Activated T-cell treated with anti-CD3 and anti-CD28 coated beads, Interleukin-2, amount 50 U/mL, for 4 hours (primary cell): ENCODE results near the gene ADCY10. TPM values are rescaled to one million over a fixed set of nuclear protein-coding genes. Genes with fewer than 3 reads are reported as not detected.

Experiments used
- ATAC-seq, 2 donors: fragments of 200-7000 bp; cut with Tn5 transposase; one replicate each; pipeline ENCODE4 v1.10.0; 2021
- DNase-seq: peaks from one replicate; pipeline ENCODE4 v3.0.0-alpha.2; 2020
- H3K27me3 Mint-ChIP-seq: one replicate; pipeline ENCODE4 v1.8.0; 2021; ENCODE audit warnings: low read depth, mixed read lengths
- H3K36me3 Mint-ChIP-seq: one replicate; pipeline ENCODE4 v1.8.0; 2022; ENCODE audit warnings: mixed read lengths; ENCODE audit not compliant: insufficient read depth
- H3K4me1 Mint-ChIP-seq: one replicate; pipeline ENCODE4 v1.8.0; 2021; ENCODE audit warnings: low read depth, mixed read lengths
- H3K4me3 Mint-ChIP-seq: one replicate; pipeline ENCODE4 v1.8.0; 2021; ENCODE audit warnings: mild to moderate bottlenecking, moderate library complexity, mixed read lengths
- H3K9me3 Mint-ChIP-seq: one replicate; pipeline ENCODE4 v1.8.0; 2021; ENCODE audit warnings: mixed read lengths
- total RNA-seq, 3 donors: library from RNA; stranded (reverse); gene quantifications; one replicate each; pipeline ENCODE4 v1.2.1, GENCODE V29; 2021

The ADCY10 gene
- total RNA-seq, 3 donors from 2014 or later = not detected

GRCh38 chr1:167786502-167786901, 127.4 kb downstream of the ADCY10 start:
- no peaks in the 10 kb centered on the region for H3K4me1 Mint-ChIP-seq
- H3K27me3 Mint-ChIP-seq = no peaks in the 10 kb centered on the region
- H3K4me3 Mint-ChIP-seq = no peak overlapping the region
- H3K9me3 Mint-ChIP-seq = peaks cover 3% of the 10 kb centered on the region
- ATAC-seq (no peak), DNase-seq (no peak)
- H3K36me3 Mint-ChIP-seq = peaks cover 21% of the 10 kb centered on the region

DNA sequence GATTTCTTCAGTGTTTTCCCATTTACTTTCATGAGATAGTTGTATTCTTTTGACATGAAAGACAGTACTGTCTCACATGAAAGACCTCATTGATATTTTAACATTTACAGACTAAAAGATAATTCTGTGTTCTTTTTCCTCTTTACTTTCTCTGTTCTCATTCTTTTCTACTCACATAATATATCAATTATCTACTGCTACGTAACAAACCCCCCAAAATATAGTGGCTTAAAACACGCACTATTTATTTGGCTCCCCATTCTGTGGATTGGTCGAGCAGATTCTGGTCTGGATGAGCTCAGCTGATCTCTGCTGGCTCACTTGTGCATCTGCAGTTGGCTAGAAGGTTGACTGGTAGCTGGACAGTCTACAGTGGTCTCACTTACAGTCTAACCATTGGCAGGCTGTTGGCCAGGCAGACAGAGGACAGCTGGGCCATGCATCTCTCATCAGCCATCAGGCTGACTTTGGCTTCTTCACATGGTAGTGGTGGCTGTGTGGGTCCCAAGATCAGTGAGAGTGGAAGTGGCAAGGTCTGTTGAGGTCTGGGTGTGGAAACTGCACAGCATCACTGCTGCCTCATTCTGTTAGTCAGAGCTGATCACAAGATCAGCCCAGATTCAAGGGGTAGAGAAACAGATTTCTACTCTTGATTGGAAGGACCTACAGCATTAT, 128.9 kb downstream of the ADCY10 start:
- ATAC-seq = no peak
- Mint-ChIP-seq H3K36me3 (peaks cover 22% of the 10 kb centered on the region), H3K4me1 (no peaks in the 10 kb centered on the region), H3K4me3 (no peak overlapping the region), H3K27me3 (no peaks in the 10 kb centered on the region), H3K9me3 (peaks cover 10% of the 10 kb centered on the region)
- DNase-seq = no peak

DNA sequence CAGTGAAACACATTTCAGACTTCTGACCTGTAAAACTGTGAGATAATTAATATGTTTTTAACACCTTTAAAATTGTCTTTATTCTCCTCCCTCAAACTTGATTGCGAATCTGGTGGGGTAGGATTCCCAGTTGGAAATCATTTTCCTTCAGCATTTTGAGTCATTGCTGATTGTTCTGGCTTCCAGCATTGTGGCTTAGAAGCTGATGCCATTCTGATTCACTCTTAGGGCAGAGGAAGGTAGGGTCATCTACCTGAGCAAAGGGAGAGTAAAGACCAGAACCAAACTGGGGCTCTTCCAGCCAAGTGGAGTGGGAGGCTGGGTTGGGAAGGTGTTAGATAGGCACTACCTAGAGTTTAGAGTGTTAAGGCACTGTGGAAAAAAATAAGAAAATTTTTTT, 131.0 kb downstream of the ADCY10 start:
- Mint-ChIP-seq H3K9me3 (peaks cover 14% of the 10 kb centered on the region), H3K36me3 (peaks cover 21% of the 10 kb centered on the region), H3K4me1 (no peaks in the 10 kb centered on the region), H3K27me3 (no peaks in the 10 kb centered on the region), H3K4me3 (no peak overlapping the region)
- ATAC-seq = no peak
- DNase-seq = no peak

- no peak for ATAC-seq
- Mint-ChIP-seq H3K9me3 (peaks cover 14% of the 10 kb centered on the region), H3K4me3 (no peak overlapping the region), H3K36me3 (peaks cover 20% of the 10 kb centered on the region), H3K4me1 (peaks cover 8% of the 10 kb centered on the region), H3K27me3 (no peaks in the 10 kb centered on the region)
- no peak for DNase-seq
These were observed 132.4 kb downstream of the ADCY10 start for GRCh38 chr1:167781558-167781957.

- peak in 1 of 2 donors; percentile 25 for ATAC-seq
- peaks cover 21% of the 10 kb centered on the region for H3K36me3 Mint-ChIP-seq
- peaks cover 9% of the 10 kb centered on the region for H3K4me1 Mint-ChIP-seq
- no peaks in the 10 kb centered on the region for H3K27me3 Mint-ChIP-seq
- no peak for DNase-seq
- H3K9me3 Mint-ChIP-seq = peaks cover 14% of the 10 kb centered on the region
- H3K4me3 Mint-ChIP-seq = no peak overlapping the region
These were observed 136.7 kb downstream of the ADCY10 start for GRCh38 chr1:167777269-167777650.

DNA sequence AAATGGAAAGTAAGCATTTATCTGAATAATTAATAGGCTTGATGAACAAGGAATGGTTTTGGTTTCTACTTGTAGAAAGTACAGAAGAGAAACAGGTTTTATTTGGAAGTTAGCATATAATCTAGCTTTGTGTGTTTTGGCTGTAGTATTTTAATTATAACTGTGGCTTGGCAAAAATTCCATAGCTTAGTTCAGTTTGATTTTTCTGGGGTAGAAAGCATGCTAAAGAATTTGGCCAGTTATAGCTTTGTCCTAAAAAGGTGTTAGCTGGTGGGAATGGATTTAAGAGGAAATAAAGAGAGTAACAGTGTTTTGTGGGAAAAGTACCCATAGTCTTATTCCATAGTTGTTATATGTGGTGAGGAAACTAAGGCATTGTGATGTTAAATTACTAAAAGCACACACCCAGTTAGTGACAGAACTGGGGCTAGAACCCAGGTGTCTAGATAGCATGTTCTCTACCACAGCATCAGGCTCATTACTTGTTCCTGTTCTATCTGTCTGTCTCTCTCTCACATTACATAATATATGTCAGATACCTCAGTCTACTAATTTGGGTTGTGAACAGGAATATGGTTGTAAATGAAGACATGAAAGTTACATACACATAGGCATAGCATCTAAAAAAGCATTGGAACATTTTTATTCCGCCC, 137.2 kb downstream of the ADCY10 start:
- Mint-ChIP-seq H3K36me3 (peaks cover 19% of the 10 kb centered on the region), H3K27me3 (no peaks in the 10 kb centered on the region), H3K4me3 (no peak overlapping the region), H3K9me3 (peaks cover 11% of the 10 kb centered on the region), H3K4me1 (peaks cover 9% of the 10 kb centered on the region)
- DNase-seq (no peak), ATAC-seq (no peak)

GRCh38 chr1:167776151-167776550, 137.8 kb downstream of the ADCY10 start:
- DNase-seq = no peak
- Mint-ChIP-seq H3K4me1 (peaks cover 9% of the 10 kb centered on the region), H3K9me3 (peaks cover 8% of the 10 kb centered on the region), H3K36me3 (peaks cover 20% of the 10 kb centered on the region), H3K4me3 (no peak overlapping the region), H3K27me3 (no peaks in the 10 kb centered on the region)
- no peak for ATAC-seq

DNA sequence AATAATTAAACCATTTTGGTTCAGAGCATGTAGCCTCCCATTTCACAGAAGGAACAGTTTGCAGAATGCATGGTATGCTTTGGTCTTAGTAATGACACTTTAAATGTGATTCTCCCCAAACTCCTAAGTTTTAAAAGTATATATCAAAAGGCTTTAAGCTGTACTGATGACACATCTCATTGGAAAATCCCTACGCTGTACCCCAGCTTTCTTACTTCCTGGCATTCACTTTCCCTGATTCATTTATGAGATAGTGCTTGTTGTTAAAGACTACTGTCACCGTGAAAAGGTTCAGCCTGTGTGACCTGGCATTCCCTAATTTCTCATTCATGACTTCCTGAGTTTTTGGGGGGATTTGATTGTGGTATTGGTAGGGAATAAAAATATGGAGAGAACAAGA, 138.8 kb downstream of the ADCY10 start:
- no peak overlapping the region for H3K4me3 Mint-ChIP-seq
- DNase-seq (no peak), ATAC-seq (no peak)
- H3K36me3 Mint-ChIP-seq = peaks cover 26% of the 10 kb centered on the region
- H3K4me1 Mint-ChIP-seq = peaks cover 9% of the 10 kb centered on the region
- peaks cover 5% of the 10 kb centered on the region for H3K9me3 Mint-ChIP-seq
- no peaks in the 10 kb centered on the region for H3K27me3 Mint-ChIP-seq

- Mint-ChIP-seq H3K27me3 (no peaks in the 10 kb centered on the region), H3K4me1 (peaks cover 9% of the 10 kb centered on the region), H3K36me3 (peaks cover 27% of the 10 kb centered on the region), H3K9me3 (peaks cover under 1% of the 10 kb centered on the region), H3K4me3 (no peak overlapping the region)
- ATAC-seq (no peak), DNase-seq (no peak)
These were observed 139.2 kb downstream of the ADCY10 start for GRCh38 chr1:167774710-167775109.

- ATAC-seq = no peak
- H3K36me3 Mint-ChIP-seq = peaks cover 32% of the 10 kb centered on the region
These were observed 140.4 kb downstream of the ADCY10 start for GRCh38 chr1:167773516-167773915.

DNA sequence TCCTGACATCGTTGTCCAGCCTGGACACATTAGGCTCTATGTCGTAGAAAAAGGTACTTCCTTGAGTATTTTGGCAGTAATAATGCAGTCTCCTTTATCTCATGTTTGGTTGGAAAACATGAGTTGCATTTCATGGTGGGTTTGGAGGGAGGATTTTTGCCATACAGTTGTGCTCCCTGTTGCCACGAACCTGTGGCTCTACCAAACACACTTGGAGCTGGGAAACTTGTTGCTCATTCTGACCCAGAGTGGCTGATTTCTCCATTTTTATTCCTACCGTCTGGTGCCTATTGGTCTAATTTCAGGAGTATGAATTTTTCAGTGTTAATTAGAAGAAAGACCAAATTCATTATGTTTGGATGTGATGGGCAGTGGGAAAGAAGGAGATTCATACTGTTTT, 141.5 kb downstream of the ADCY10 start:
- H3K36me3 Mint-ChIP-seq = peaks cover 41% of the 10 kb centered on the region
- H3K4me1 Mint-ChIP-seq = peaks cover 8% of the 10 kb centered on the region
- no peaks in the 10 kb centered on the region for H3K27me3 Mint-ChIP-seq
- ATAC-seq = no peak
- no peaks in the 10 kb centered on the region for H3K9me3 Mint-ChIP-seq
- no peak for DNase-seq
- no peak overlapping the region for H3K4me3 Mint-ChIP-seq

More at GRCh38 chr1:167773516-167773915, 140.4 kb downstream of the ADCY10 start:
- no peaks in the 10 kb centered on the region for H3K9me3 Mint-ChIP-seq
- peaks cover 9% of the 10 kb centered on the region for H3K4me1 Mint-ChIP-seq
- no peak for DNase-seq
- no peak overlapping the region for H3K4me3 Mint-ChIP-seq
- H3K27me3 Mint-ChIP-seq = no peaks in the 10 kb centered on the region

DNA sequence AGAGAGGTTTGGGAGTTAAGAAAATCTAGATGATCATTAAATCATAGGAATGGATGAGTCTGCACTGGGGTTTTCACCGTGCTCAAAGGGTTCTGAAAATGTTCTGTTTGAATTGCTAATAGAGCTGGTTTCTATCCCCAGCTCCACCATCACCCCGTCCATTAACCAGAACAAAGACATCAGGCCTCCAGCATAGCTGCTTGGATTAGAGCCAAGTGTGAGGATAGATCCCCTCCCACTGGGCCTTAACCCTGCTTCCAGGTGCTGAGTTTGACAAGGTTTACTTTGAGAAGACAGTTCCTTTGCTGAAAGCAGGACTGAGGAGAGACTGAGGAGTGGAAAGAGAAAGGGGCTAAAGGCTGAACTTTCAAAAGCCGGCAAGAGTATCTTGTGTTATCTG, 143.8 kb downstream of the ADCY10 start:
- no peak overlapping the region for H3K4me3 Mint-ChIP-seq
- no peaks in the 10 kb centered on the region for H3K4me1 Mint-ChIP-seq
- H3K9me3 Mint-ChIP-seq = no peaks in the 10 kb centered on the region
- DNase-seq (no peak), ATAC-seq (no peak)
- H3K36me3 Mint-ChIP-seq = peaks cover 42% of the 10 kb centered on the region
- H3K27me3 Mint-ChIP-seq = no peaks in the 10 kb centered on the region

GRCh38 chr1:167767761-167768160, 146.2 kb downstream of the ADCY10 start:
- ATAC-seq (no peak), DNase-seq (no peak)
- Mint-ChIP-seq H3K27me3 (no peaks in the 10 kb centered on the region), H3K9me3 (no peaks in the 10 kb centered on the region), H3K4me1 (no peaks in the 10 kb centered on the region), H3K4me3 (no peak overlapping the region), H3K36me3 (peaks cover 36% of the 10 kb centered on the region)

DNA sequence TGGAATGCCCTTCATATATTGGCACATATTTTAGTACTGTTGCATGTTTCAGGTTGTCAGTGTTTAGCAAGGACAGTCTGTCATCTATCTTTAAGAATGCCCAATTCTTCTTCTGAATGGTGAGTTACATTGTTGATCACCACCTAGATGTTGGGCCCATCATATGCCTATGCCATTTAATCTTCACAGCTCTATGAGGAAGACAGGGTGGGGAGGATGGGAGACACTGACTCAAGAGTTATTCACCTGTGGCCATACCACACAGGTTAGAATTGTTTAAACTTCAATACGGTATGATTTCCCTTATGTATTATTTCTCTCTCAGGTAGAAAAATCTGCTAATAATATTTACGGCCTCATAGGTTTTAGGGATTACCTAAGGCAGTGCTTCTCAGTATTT, 147.4 kb downstream of the ADCY10 start:
- H3K4me3 Mint-ChIP-seq = no peak overlapping the region
- H3K9me3 Mint-ChIP-seq = no peaks in the 10 kb centered on the region
- no peak for DNase-seq
- ATAC-seq = no peak
- H3K27me3 Mint-ChIP-seq = no peaks in the 10 kb centered on the region
- peaks cover 12% of the 10 kb centered on the region for H3K4me1 Mint-ChIP-seq
- H3K36me3 Mint-ChIP-seq = peaks cover 34% of the 10 kb centered on the region

DNA sequence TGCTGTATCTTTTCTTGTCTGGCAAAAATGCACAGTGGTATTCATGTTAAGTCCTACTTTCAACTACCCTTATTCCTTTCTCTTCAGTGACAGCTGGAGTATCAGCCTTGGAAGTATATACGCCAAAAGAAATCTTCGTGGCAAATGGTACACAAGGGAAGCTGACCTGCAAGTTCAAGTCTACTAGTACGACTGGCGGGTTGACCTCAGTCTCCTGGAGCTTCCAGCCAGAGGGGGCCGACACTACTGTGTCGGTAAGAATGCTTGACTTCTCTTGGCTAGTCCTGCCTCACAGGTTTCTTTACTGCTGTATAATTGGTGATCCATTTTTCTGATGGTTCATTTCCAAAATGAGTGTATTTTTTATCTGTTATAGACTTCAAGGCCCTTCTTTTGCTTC, 148.4 kb downstream of the ADCY10 start:
- H3K9me3 Mint-ChIP-seq = no peaks in the 10 kb centered on the region

More for the DNA sequence above, 148.4 kb downstream of the ADCY10 start:
- ATAC-seq = no peak
- H3K27me3 Mint-ChIP-seq = no peaks in the 10 kb centered on the region
- no peak overlapping the region for H3K4me3 Mint-ChIP-seq
- no peak for DNase-seq
- H3K36me3 Mint-ChIP-seq = peaks cover 29% of the 10 kb centered on the region
- peaks cover 22% of the 10 kb centered on the region for H3K4me1 Mint-ChIP-seq
